ENCODE results near the gene GEMIN7.
A peak's percentile ranks its signal among the peaks of the same experiment; 100 is the strongest.

Gene GEMIN7

GRCh38 chr19:45050036-45050435, 29.0 kb upstream of the GEMIN7 start:
- in situ Hi-C loops (cut with MboI; ENCODE audit: low sequenced_read_pairs): no loop called here
- Histone ChIP-seq H3K4me3 (no peak overlapping the region), H3K36me3 (replicated peaks) (peaks cover 70% of the 10 kb centered on the region), H3K27me3 (ENCODE audit: low read depth) (no peaks in the 10 kb centered on the region), H3K4me1 (no peaks in the 10 kb centered on the region), H3K9me3 (no peaks in the 10 kb centered on the region)
- no peak for DNase-seq (ENCODE audit: low spot score in 2 of 2)

DNA sequence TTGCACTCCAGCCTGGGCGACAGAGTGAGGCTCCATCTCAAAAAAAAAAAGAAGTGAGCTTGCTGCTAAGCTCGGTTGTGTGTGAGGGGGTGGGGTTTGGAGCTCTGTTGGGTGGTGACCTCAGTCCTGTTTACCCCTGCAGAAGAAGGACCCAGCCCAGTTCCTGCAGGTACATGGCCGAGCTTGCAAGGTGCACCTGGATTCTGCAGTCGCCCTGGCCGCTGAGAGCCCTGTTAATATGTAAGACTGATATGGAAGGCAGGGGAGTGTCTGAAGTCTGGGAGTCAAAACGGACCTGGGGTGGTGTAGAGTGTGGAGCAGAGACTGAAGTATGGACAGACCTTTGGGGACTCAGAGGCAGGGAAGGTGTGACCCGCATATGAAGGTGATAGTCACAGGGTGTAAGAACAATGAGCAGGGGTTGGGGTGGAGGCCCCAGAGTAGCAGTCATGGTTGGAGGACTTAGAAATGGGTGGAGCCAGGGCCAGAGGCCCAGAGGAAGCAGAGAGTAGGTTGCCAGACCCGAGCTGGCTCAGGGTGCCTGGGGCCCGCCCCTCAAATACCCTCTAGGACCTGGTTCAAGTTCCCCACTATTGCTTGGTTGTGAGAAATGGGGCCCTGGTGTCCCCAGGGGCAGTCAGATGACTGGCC, 27.0 kb upstream of the GEMIN7 start:
- no peak for DNase-seq (ENCODE audit: low spot score in 2 of 2)
- H3K27me3 ChIP-seq (ENCODE audit: low read depth): no peaks in the 10 kb centered on the region
- no peak overlapping the region for H3K4me3 ChIP-seq
- H3K9me3 ChIP-seq: no peaks in the 10 kb centered on the region
- peaks cover 69% of the 10 kb centered on the region for H3K36me3 ChIP-seq (replicated peaks)
- H3K4me1 ChIP-seq: no peaks in the 10 kb centered on the region
- in situ Hi-C loops (cut with MboI; ENCODE audit: low sequenced_read_pairs): no loop called here

DNA sequence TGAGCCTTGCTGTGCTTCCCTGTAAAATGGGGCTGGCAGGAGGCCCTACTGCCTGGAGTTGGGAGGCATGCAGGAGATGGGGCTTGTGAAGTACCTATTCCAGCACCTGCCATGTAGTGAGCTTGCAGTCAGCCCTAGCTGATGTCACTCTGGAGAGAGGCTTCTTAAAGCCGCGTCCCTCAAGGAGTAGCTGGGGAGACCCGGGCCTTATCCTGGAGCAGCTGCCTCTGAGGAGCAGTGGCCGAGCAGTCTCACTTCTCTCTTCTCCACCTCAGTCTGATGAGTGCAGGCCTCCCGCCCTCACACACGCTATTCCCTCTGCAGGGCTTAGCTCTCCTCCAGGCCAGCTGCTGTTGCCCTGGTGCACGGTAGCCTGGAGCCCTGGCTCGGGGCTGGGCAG, 22.2 kb upstream of the GEMIN7 start:
- peaks cover 97% of the 10 kb centered on the region for H3K36me3 ChIP-seq (replicated peaks)
- no peak for DNase-seq (ENCODE audit: low spot score in 2 of 2)
- H3K27me3 ChIP-seq (ENCODE audit: low read depth): no peaks in the 10 kb centered on the region
- H3K4me3 ChIP-seq: no peak overlapping the region
- H3K9me3 ChIP-seq: no peaks in the 10 kb centered on the region
- in situ Hi-C loops (cut with MboI; ENCODE audit: low sequenced_read_pairs): no loop called here
- H3K4me1 ChIP-seq: no peaks in the 10 kb centered on the region

DNA sequence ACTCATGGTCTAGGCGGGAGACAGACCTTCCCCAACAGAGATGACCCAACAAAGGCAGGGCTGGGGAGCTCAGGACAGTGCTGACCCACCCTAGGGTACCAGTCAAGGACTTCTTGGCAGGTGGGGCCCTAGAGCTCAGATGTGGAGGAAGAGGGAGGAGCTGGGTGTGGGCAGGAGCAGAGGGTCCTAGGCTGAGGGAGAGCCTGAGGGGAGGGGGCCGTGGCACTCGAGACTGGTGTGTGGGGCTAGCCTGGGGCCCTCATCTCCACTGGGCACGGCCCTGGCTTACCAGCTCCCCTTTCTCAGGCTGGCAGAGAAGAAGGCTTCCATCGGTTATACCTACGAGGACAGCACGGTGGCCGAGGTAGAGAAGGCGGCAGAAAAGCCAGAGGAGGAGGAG, 21.6 kb upstream of the GEMIN7 start:
- Histone ChIP-seq H3K4me3 (no peak overlapping the region), H3K27me3 (ENCODE audit: low read depth) (no peaks in the 10 kb centered on the region), H3K9me3 (no peaks in the 10 kb centered on the region), H3K36me3 (replicated peaks) (peaks cover 96% of the 10 kb centered on the region), H3K4me1 (no peaks in the 10 kb centered on the region)
- in situ Hi-C loops (cut with MboI; ENCODE audit: low sequenced_read_pairs): no loop called here
- no peak for DNase-seq (ENCODE audit: low spot score in 2 of 2)

GRCh38 chr19:45058622-45059159, 20.4 kb upstream of the GEMIN7 start:
- peaks cover 92% of the 10 kb centered on the region for H3K36me3 ChIP-seq (replicated peaks)
- H3K4me3 ChIP-seq: no peak overlapping the region
- no peaks in the 10 kb centered on the region for H3K4me1 ChIP-seq
- H3K27me3 ChIP-seq (ENCODE audit: low read depth): no peaks in the 10 kb centered on the region
- in situ Hi-C loops (cut with MboI; ENCODE audit: low sequenced_read_pairs): no loop called here
- no peaks in the 10 kb centered on the region for H3K9me3 ChIP-seq
- DNase-seq (ENCODE audit: low spot score in 2 of 2): no peak

DNA sequence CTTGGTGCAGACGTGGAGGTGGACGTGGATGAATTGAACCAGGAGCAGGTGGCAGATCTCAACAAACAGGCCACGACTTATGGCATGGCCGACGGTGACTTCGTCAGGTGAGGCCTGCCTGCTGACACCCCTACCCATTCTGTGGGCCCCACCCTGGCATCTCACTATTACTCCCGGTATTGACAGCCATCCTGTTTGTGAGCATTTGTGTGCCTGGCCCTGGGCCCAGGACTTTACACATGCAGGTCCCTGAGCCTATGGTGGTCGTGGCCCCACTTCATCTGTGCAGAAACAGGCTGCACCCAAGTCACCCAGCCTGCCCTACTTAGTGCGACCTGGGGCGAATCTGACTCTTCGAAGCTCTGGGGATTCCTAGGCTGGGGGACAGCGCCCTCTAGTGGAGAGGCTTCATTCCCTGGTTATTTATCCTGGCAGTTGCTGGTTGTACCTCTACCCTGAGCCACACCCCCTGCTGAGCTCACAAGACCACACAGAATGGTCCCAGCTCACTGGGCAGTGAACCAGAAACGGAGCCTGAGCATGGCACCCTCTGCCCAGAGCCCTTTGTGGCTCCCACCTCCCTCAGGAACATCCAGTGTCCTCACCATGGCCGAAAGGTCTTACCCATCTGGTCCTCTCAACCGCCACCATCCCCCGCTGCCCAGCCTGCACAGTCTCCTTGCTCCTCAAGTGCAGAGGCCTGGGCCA, 19.6 kb upstream of the GEMIN7 start:
- in situ Hi-C loops (cut with MboI; ENCODE audit: low sequenced_read_pairs): no loop called here
- peaks cover 92% of the 10 kb centered on the region for H3K36me3 ChIP-seq (replicated peaks)
- DNase-seq (ENCODE audit: low spot score in 2 of 2): peak; percentile 55 to 91
- no peaks in the 10 kb centered on the region for H3K4me1 ChIP-seq
- no peak overlapping the region for H3K4me3 ChIP-seq
- H3K27me3 ChIP-seq (ENCODE audit: low read depth): no peaks in the 10 kb centered on the region
- H3K9me3 ChIP-seq: no peaks in the 10 kb centered on the region

DNA sequence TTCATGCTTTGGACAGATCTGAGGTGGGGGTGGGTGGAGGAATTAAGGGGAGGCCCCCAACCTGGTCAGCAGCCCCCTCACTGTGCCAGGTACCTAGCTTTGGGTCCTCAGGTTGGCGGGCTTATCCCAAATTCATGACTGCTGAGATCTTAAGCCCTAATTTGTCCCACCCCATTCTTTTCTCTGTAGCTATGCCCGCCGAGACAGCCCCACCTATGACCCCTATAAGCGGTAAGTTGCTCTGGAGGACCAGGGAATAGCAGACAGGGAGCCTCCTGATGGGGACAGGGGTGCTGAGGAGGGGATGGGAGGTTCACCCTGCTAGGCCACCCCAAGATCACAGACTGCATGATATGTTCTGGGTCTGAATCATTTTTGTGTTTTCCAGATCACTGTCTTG, 17.1 kb upstream of the GEMIN7 start:
- no peak for DNase-seq (ENCODE audit: low spot score in 2 of 2)
- in situ Hi-C loops (cut with MboI; ENCODE audit: low sequenced_read_pairs): no loop called here
- Histone ChIP-seq H3K36me3 (replicated peaks) (peaks cover 74% of the 10 kb centered on the region), H3K27me3 (ENCODE audit: low read depth) (no peaks in the 10 kb centered on the region), H3K4me3 (no peak overlapping the region), H3K4me1 (no peaks in the 10 kb centered on the region), H3K9me3 (no peaks in the 10 kb centered on the region)

GRCh38 chr19:45063851-45064801, 14.9 kb upstream of the GEMIN7 start:
- Histone ChIP-seq H3K9me3 (no peaks in the 10 kb centered on the region), H3K4me3 (no peak overlapping the region), H3K4me1 (no peaks in the 10 kb centered on the region), H3K36me3 (replicated peaks) (peaks cover 64% of the 10 kb centered on the region), H3K27me3 (ENCODE audit: low read depth) (no peaks in the 10 kb centered on the region)
- DNase-seq (ENCODE audit: low spot score in 2 of 2): no peak
- in situ Hi-C loops (cut with MboI; ENCODE audit: low sequenced_read_pairs): no loop called here

DNA sequence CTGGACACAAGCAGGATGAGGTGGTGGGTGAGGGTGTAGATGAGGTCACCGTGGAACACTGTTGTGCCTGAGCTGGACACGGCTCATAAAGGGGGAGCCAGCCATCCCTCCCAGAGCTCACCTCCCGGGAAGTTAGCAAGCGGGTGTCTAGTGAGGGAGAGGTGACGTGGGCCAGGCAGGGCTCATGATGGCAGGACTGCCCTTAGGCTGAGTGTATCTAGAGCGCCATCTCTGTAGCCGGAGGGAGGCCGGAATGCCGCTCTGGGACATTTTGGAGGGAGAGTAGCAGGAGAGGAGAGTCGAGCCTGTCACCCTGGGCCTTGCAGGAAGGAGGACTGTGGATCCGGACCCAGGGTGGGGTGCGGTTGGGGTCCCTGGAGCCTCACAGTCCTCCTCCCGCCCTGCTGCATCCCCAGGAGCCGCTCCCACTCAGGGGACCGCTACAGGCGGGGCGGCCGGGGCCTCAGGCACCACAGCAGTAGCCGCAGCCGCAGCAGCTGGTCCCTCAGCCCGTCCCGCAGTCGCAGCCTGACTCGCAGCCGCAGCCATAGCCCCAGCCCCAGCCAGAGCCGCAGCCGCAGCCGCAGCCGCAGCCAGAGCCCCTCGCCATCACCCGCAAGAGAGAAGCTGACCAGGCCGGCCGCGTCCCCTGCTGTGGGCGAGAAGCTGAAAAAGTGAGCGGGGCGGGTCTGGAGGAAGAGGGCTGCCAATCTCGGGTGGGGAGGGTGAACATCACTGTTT, 12.0 kb upstream of the GEMIN7 start:
- Histone ChIP-seq H3K4me1 (no peaks in the 10 kb centered on the region), H3K36me3 (replicated peaks) (peaks cover 63% of the 10 kb centered on the region), H3K4me3 (no peak overlapping the region), H3K27me3 (ENCODE audit: low read depth) (no peaks in the 10 kb centered on the region), H3K9me3 (no peaks in the 10 kb centered on the region)
- DNase-seq (ENCODE audit: low spot score in 2 of 2): no peak
- in situ Hi-C loops (cut with MboI; ENCODE audit: low sequenced_read_pairs): no loop called here

GRCh38 chr19:45068041-45068440, 11.0 kb upstream of the GEMIN7 start:
- Histone ChIP-seq H3K4me1 (no peaks in the 10 kb centered on the region), H3K4me3 (no peak overlapping the region), H3K36me3 (replicated peaks) (peaks cover 64% of the 10 kb centered on the region), H3K9me3 (no peaks in the 10 kb centered on the region), H3K27me3 (ENCODE audit: low read depth) (no peaks in the 10 kb centered on the region)
- in situ Hi-C loops (cut with MboI; ENCODE audit: low sequenced_read_pairs): no loop called here
- DNase-seq (ENCODE audit: low spot score in 2 of 2): no peak

- in situ Hi-C loops (cut with MboI; ENCODE audit: low sequenced_read_pairs): no loop called here
- Histone ChIP-seq H3K4me3 (no peak overlapping the region), H3K36me3 (replicated peaks) (peaks cover 57% of the 10 kb centered on the region), H3K27me3 (ENCODE audit: low read depth) (no peaks in the 10 kb centered on the region), H3K4me1 (no peaks in the 10 kb centered on the region), H3K9me3 (no peaks in the 10 kb centered on the region)
- peak in 1 of 2 experiments; percentile 43 for DNase-seq (ENCODE audit: low spot score in 2 of 2)
Observed at GRCh38 chr19:45069056-45069455, 10.0 kb upstream of the GEMIN7 start.

GRCh38 chr19:45070214-45070613, 8.8 kb upstream of the GEMIN7 start:
- Histone ChIP-seq H3K27me3 (ENCODE audit: low read depth) (no peaks in the 10 kb centered on the region), H3K4me3 (no peak overlapping the region), H3K9me3 (no peaks in the 10 kb centered on the region), H3K36me3 (replicated peaks) (peaks cover 57% of the 10 kb centered on the region), H3K4me1 (peaks cover 6% of the 10 kb centered on the region; the same call in 1 of the 2 replicates)
- in situ Hi-C loops (cut with MboI; ENCODE audit: low sequenced_read_pairs): no loop called here
- DNase-seq (ENCODE audit: low spot score in 2 of 2): no peak

DNA sequence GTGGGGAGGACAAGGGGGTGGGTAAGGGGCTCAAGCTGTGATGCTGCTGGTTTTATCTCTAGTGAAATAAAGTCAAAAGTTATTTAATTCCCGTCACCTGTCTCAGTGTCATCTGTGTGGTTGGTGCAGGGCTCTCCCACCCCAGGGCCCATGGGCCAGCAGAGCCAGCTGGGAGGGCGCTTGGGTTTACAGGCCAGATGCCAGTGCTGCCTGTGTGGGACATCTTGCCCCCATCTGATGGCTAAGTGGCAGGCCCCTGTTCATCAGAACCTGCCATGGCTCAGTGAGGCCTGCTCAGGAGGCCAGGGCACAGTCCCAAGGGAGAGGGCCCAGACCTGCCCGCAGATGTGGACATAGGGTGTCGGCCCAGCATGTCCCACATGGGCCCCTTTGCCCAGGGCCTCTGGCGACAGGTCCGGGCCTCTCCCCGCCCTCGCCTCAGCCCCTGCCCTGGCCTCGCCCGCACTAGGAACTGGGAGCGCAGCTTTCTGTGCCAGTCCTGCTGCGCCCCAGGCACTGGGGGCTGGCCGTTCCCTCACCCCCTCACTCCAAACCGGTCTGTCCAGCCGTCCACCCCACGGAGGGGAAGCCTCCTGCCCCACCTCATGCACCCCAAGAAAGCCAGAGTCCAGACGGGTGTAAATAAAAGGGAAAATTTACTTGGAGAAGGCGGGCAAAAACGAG, 8.1 kb upstream of the GEMIN7 start:
- no peak overlapping the region for H3K4me3 ChIP-seq
- H3K4me1 ChIP-seq: peaks cover 6% of the 10 kb centered on the region; the same call in 1 of the 2 replicates
- DNase-seq (ENCODE audit: low spot score in 2 of 2): no peak
- H3K36me3 ChIP-seq (replicated peaks): peaks cover 59% of the 10 kb centered on the region
- H3K27me3 ChIP-seq (ENCODE audit: low read depth): no peaks in the 10 kb centered on the region
- in situ Hi-C loops (cut with MboI; ENCODE audit: low sequenced_read_pairs): no loop called here
- no peaks in the 10 kb centered on the region for H3K9me3 ChIP-seq

Measured in HAP-1 (cell line).